ENCODE results near the gene IFI35. TPM values are rescaled to one million over a fixed set of nuclear protein-coding genes. Genes with fewer than 3 reads are reported as not detected.

IFI35 gene
- total RNA-seq, 4 donors from 2014 or later: 1.3 to 11.0 (median 4.0) TPM

DNA sequence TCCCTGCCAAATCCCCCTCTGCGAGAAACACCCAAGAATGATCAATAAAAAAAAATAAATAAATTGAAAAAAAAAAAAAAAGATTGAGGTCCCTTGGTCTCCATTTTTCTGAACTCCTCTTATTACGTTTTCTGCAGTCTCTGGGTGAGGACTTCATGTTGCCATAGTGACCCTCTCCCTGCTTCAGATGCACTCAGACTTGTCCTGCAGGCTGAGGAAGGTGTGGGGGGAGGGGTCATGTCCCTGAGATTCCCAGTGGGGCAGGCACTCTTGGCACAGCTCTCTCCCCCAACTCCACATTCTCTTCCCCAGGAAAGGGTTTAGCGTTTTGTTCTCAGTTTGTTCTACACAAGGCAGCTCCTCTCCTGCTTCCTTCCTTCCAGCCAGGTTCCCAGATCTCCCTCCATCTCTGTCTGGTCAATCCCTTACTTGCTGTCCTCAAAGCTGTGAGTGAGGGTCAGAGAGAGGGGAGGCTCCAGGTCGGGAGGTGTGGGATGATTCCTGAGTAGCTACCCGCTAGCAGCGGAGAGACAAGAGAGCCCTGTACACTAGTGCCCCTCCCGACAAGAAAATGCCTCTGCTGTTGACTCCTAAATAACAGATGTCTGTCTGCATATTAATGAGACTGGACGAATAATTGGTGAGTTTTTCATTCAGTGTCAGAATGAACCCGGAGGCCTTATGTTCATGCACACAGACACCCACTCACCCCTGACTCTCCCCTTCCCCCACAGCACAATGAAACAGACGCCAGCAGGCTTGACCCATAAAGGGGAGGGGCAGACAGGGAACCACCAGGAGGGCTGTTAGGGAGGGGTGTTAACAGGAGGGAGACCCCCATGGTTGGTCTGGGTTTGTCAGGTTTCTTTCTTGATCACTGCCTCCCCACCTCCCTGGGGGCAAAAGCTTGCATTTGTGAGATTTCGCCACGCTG, 27.6 kb downstream of the IFI35 start:
- intact Hi-C loops (cut with DNase I; ENCODE audit: low total_unique reads): no loop called here
- TF ChIP-seq, protein P1, sequence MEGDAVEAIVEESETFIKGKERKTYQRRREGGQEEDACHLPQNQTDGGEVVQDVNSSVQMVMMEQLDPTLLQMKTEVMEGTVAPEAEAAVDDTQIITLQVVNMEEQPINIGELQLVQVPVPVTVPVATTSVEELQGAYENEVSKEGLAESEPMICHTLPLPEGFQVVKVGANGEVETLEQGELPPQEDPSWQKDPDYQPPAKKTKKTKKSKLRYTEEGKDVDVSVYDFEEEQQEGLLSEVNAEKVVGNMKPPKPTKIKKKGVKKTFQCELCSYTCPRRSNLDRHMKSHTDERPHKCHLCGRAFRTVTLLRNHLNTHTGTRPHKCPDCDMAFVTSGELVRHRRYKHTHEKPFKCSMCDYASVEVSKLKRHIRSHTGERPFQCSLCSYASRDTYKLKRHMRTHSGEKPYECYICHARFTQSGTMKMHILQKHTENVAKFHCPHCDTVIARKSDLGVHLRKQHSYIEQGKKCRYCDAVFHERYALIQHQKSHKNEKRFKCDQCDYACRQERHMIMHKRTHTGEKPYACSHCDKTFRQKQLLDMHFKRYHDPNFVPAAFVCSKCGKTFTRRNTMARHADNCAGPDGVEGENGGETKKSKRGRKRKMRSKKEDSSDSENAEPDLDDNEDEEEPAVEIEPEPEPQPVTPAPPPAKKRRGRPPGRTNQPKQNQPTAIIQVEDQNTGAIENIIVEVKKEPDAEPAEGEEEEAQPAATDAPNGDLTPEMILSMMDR (IDR thresholded peaks at IDR 0.05 in 4 of 5, conservative IDR thresholded peaks at IDR 0.05 in 1 of 5): no peak
- TF ChIP-seq POLR2A (IDR thresholded peaks at IDR 0.05): no peak
- in situ Hi-C loops (cut with MboI; ENCODE audit: low sequenced_read_pairs in 4 of 4): loop anchor here in 1 of 4 donors (10.0 kb wide), 1 partner anchor 91 kb away; the partner anchor contains the start of gene BRCA1
- Histone ChIP-seq H3K36me3 (no peaks in the 10 kb centered on the region), H3K27me3 (no peaks in the 10 kb centered on the region), H3K27ac (no peak overlapping the region), H3K9me3 (no peaks in the 10 kb centered on the region), H3K4me1 (peaks cover 3 to 4% of the 10 kb centered on the region in 2 donors), H3K4me3 (no peak overlapping the region)
- DNase-seq (no peak), ATAC-seq (no peak)

DNA sequence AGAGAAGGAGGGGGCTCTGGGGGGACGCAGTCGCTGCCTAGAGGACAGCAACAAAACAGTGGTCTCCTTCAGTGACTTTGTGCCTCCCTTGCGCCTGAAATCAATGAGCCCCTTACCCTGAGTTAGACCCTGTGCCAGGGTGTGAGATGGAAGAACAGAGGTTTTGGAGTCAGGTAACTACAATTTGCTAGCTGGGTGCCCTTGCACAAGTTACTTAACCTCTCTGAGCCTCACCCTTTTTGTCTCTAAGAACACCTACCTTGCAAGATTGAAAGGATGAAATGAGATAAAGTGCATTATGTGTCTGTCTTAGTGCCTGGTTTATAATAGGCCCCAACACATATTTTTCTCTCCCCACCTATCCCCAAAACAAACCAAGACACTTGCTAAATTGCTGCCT, 28.3 kb downstream of the IFI35 start:
- ATAC-seq: no peak
- no peak overlapping the region for H3K4me3 ChIP-seq
- no peak overlapping the region for H3K27ac ChIP-seq
- in situ Hi-C loops (cut with MboI; ENCODE audit: low sequenced_read_pairs in 4 of 4): loop anchor here in 1 of 4 donors (10.0 kb wide), 1 partner anchor 90 kb away; the partner anchor contains the start of gene BRCA1
- no peaks in the 10 kb centered on the region for H3K9me3 ChIP-seq
- no peak for DNase-seq
- intact Hi-C loops (cut with DNase I; ENCODE audit: low total_unique reads): no loop called here
- TF ChIP-seq POLR2A (IDR thresholded peaks at IDR 0.05): no peak
- TF ChIP-seq, protein P1 (IDR thresholded peaks at IDR 0.05 in 4 of 5, conservative IDR thresholded peaks at IDR 0.05 in 1 of 5): no peak
- no peaks in the 10 kb centered on the region for H3K27me3 ChIP-seq
- H3K4me1 ChIP-seq: peaks cover 0 to 4% of the 10 kb centered on the region in 2 donors
- no peaks in the 10 kb centered on the region for H3K36me3 ChIP-seq

DNA sequence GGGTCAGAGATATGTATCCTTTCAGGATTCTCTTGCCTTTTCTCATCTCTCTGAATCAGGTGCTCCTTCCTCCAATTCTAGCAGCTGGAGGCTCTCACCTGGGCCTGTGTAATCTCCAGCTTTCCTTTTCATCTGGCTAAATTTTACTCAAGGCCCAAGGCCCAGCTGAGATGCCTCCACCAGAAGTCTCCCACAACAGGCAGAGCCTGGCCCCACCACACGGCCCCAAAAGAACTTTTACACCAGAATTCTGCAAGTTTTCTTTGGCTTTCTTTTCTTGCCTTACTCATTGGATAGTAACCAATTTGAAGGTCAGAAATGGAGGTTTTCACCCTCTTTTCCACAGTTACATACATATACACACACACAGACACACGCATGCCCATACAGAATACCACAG, 33.1 kb downstream of the IFI35 start:
- H3K27ac ChIP-seq: no peak overlapping the region
- H3K36me3 ChIP-seq: no peaks in the 10 kb centered on the region
- no peak for ATAC-seq
- no peak for DNase-seq
- no peaks in the 10 kb centered on the region for H3K9me3 ChIP-seq
- intact Hi-C loops (cut with DNase I; ENCODE audit: low total_unique reads): no loop called here
- TF ChIP-seq, protein P1 (IDR thresholded peaks at IDR 0.05 in 4 of 5, conservative IDR thresholded peaks at IDR 0.05 in 1 of 5): no peak
- no peak for TF ChIP-seq POLR2A (IDR thresholded peaks at IDR 0.05)
- no peaks in the 10 kb centered on the region for H3K27me3 ChIP-seq
- H3K4me3 ChIP-seq: no peak overlapping the region
- in situ Hi-C loops (cut with MboI; ENCODE audit: low sequenced_read_pairs in 4 of 4): loop anchor here in 1 of 4 donors (10.0 kb wide), 1 partner anchor 85 kb away; the partner anchor contains the start of gene BRCA1
- no peaks in the 10 kb centered on the region for H3K4me1 ChIP-seq

DNA sequence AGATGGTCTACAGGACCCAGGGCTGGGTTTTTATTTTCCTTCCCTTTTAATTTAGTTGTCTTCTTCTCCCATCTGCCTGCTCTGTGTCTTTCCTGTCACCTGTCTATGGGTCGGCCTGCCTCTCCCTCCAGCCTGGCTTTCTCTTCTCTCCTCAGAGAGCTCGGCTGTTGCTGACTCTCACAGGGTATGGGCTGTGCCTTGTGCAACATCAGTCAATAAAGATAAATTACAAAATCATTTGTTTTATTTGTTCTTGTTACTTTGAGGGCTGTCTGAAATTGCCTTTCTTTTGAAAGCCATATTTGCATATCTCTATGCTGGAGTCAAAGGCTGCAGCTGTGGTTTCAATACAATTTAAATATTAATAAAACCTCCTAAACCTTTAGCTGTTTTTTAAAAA, 34.1 kb downstream of the IFI35 start:
- H3K36me3 ChIP-seq: no peaks in the 10 kb centered on the region
- no peak for ATAC-seq
- H3K4me3 ChIP-seq: no peak overlapping the region
- no peak overlapping the region for H3K27ac ChIP-seq
- DNase-seq: no peak
- in situ Hi-C loops (cut with MboI; ENCODE audit: low sequenced_read_pairs in 4 of 4): no loop called here
- no peaks in the 10 kb centered on the region for H3K9me3 ChIP-seq
- intact Hi-C loops (cut with DNase I; ENCODE audit: low total_unique reads): no loop called here
- TF ChIP-seq POLR2A (IDR thresholded peaks at IDR 0.05): no peak
- TF ChIP-seq, protein P1 (IDR thresholded peaks at IDR 0.05 in 4 of 5, conservative IDR thresholded peaks at IDR 0.05 in 1 of 5): no peak
- no peaks in the 10 kb centered on the region for H3K27me3 ChIP-seq
- H3K4me1 ChIP-seq: no peaks in the 10 kb centered on the region
